Stimulated activated CD8-positive, alpha-beta memory T cell treated with anti-CD3 and anti-CD28 coated beads, Interleukin-4, amount 100 ng/mL, for 24 hours (primary cell): Measurements from ENCODE around the gene ERAP2.
"Not testable (repeated sequence)": the region's sequence is repeated elsewhere in the genome, so short reads cannot be mapped to it uniquely, and the experiment has no call there.

Source experiments
- DNase-seq: peaks from one replicate; pipeline ENCODE4 v3.0.0-alpha.2; 2020; ENCODE audit warnings: low read depth

Gene ERAP2

GRCh38 chr5:96863114-96863513 is 13.2 kb upstream of the ERAP2 start:
- no peak for DNase-seq

GRCh38 chr5:96863949-96864584 is 12.2 kb upstream of the ERAP2 start:
- no peak for DNase-seq

- no peak for DNase-seq
Observed at GRCh38 chr5:96864922-96865530, 11.3 kb upstream of the ERAP2 start.

GRCh38 chr5:96868603-96869371 is 7.5 kb upstream of the ERAP2 start:
- no peak for DNase-seq

GRCh38 chr5:96869372-96869641 is 7.0 kb upstream of the ERAP2 start:
- DNase-seq: no peak

- DNase-seq: no peak
Observed at GRCh38 chr5:96870094-96871026, 5.9 kb upstream of the ERAP2 start.

GRCh38 chr5:96871027-96871399 is 5.3 kb upstream of the ERAP2 start:
- DNase-seq: no peak

- no peak for DNase-seq
Observed at GRCh38 chr5:96871686-96872085, 4.6 kb upstream of the ERAP2 start.

- DNase-seq: no peak
Observed at GRCh38 chr5:96873449-96873848, 2.9 kb upstream of the ERAP2 start.

- no peak for DNase-seq
Observed at GRCh38 chr5:96874631-96875030, 1.7 kb upstream of the ERAP2 start.

- no peak for DNase-seq
Observed at GRCh38 chr5:96875791-96876291, 459 bp upstream of the ERAP2 start.

GRCh38 chr5:96876977-96877469 is 723 bp downstream of the ERAP2 start:
- not testable (repeated sequence) for DNase-seq

GRCh38 chr5:96879665-96880064 is 3.4 kb downstream of the ERAP2 start:
- DNase-seq: no peak

GRCh38 chr5:96880444-96881164 is 4.3 kb downstream of the ERAP2 start:
- no peak for DNase-seq

- DNase-seq: no peak
Observed at GRCh38 chr5:96881511-96882115, 5.3 kb downstream of the ERAP2 start.

GRCh38 chr5:96883871-96884270 is 7.6 kb downstream of the ERAP2 start:
- DNase-seq: no peak

GRCh38 chr5:96884995-96885394 is 8.7 kb downstream of the ERAP2 start:
- DNase-seq: no peak

- DNase-seq: no peak
Observed at GRCh38 chr5:96885518-96886338, 9.4 kb downstream of the ERAP2 start.

GRCh38 chr5:96893342-96893741 is 17.0 kb downstream of the ERAP2 start:
- DNase-seq: no peak

- DNase-seq: no peak
Observed at GRCh38 chr5:96896276-96896675, 20.0 kb downstream of the ERAP2 start.
